Panc1 (cell line): ENCODE measurements around the gene CDKN2D.

Experiments
- CTCF ChIP-seq: fragments of 450-650 bp; IDR thresholded peaks from 2 replicates; pipeline ENCODE4 v1.5.1; 2017; ENCODE audit warnings: mild to moderate bottlenecking
- POLR2AphosphoS5 ChIP-seq: IDR thresholded peaks from 2 replicates; pipeline ENCODE4 v1.6.1; 2012; ENCODE audit warnings: mild to moderate bottlenecking, low read depth, low read length, moderate library complexity
- REST ChIP-seq, 2 experiments: IDR thresholded peaks; 2 replicates each; pipeline ENCODE4 v1.6.1; 2011 to 2012; ENCODE audit warnings: low read depth in 2 of 2, control low read depth in 1 of 2, low read length in 1 of 2, mild to moderate bottlenecking in 1 of 2, moderate library complexity in 1 of 2; ENCODE audit not compliant: insufficient read depth in 1 of 2

- TF ChIP-seq CTCF (no peak), POLR2AphosphoS5 (no peak), REST (IDR thresholded peaks at IDR 0.05; ENCODE audit: insufficient read depth in 1 of 2, low read depth in 2 of 2, low read length in 1 of 2) (no peak)
Measured at GRCh38 chr19:10519421-10519820, 49.4 kb downstream of the CDKN2D start.
